WTC11 (cell line): Measurements from ENCODE around the gene MYOG. TPM values are rescaled to one million over a fixed set of nuclear protein-coding genes. Genes with fewer than 3 reads are reported as not detected.

ENCODE experiments used
- ATAC-seq: fragments of 200-7000 bp; cut with Tn5 transposase; 2 replicates; pipeline ENCODE4 v1.10.0; 2021; ENCODE audit warnings: mild to moderate bottlenecking, moderate library complexity
- CTCF ChIA-PET: fragments of 300-600 bp; sonication (Branson Sonifier 250); formaldehyde crosslinking; loops from one replicate; lab custom pipeline; 2021; ENCODE audit warnings: antibody characterized with exemption; lab: Charles Lee
- POLR2A ChIA-PET: fragments of 350-600 bp; sonication (Branson Sonifier 250); formaldehyde crosslinking; loops from one replicate; lab custom pipeline; 2021; ENCODE audit warnings: antibody characterized with exemption; lab: Charles Lee
- DNase-seq: peaks from one replicate; pipeline ENCODE4 v3.0.0; 2021; ENCODE audit warnings: low spot score
- H3K27ac Mint-ChIP-seq: 2 replicates; pipeline ENCODE4 v1.8.0; 2021; ENCODE audit warnings: mixed read lengths
- H3K27me3 Mint-ChIP-seq: 2 replicates; pipeline ENCODE4 v1.8.0; 2021; ENCODE audit warnings: low read depth, mild to moderate bottlenecking, moderate library complexity, mixed read lengths
- H3K36me3 Mint-ChIP-seq: 2 replicates; pipeline ENCODE4 v1.8.0; 2021; ENCODE audit warnings: mixed read lengths
- H3K4me1 Mint-ChIP-seq: 2 replicates; pipeline ENCODE4 v1.8.0; 2022; ENCODE audit warnings: mixed read lengths
- H3K4me3 Mint-ChIP-seq: 2 replicates; pipeline ENCODE4 v1.8.0; 2021; ENCODE audit warnings: mild to moderate bottlenecking, moderate library complexity, mixed read lengths
- H3K9me3 Mint-ChIP-seq: 2 replicates; pipeline ENCODE4 v1.8.0; 2021; ENCODE audit warnings: mixed read lengths
- ARID4B ChIP-seq: sonication (generic); formaldehyde crosslinking; IDR thresholded peaks from 2 replicates; pipeline ENCODE4 v1.8.0; 2023; ENCODE audit warnings: missing genetic modification reagents, mild to moderate bottlenecking, borderline replicate concordance
- ATF1 ChIP-seq: sonication (generic); formaldehyde crosslinking; IDR thresholded peaks from 2 replicates; pipeline ENCODE4 v1.8.1; 2023; ENCODE audit warnings: mild to moderate bottlenecking, moderate library complexity, missing genetic modification reagents
- ATF2 ChIP-seq: sonication (generic); formaldehyde crosslinking; IDR thresholded peaks from 2 replicates; pipeline ENCODE4 v1.8.1; 2022; ENCODE audit warnings: low read depth, missing genetic modification reagents, borderline replicate concordance
- CREB1 ChIP-seq: sonication (generic); formaldehyde crosslinking; IDR thresholded peaks from 2 replicates; pipeline ENCODE4 v1.8.0; 2023; ENCODE audit warnings: mild to moderate bottlenecking, missing genetic modification reagents
- ELF4 ChIP-seq: sonication (generic); formaldehyde crosslinking; IDR thresholded peaks from 2 replicates; pipeline ENCODE4 v1.8.1; 2022; ENCODE audit warnings: low read depth, mild to moderate bottlenecking, moderate library complexity, missing genetic modification reagents
- ESRRA ChIP-seq: sonication (generic); formaldehyde crosslinking; IDR thresholded peaks from 2 replicates; pipeline ENCODE4 v1.8.1; 2022; ENCODE audit warnings: mild to moderate bottlenecking, missing genetic modification reagents, borderline replicate concordance
- FOXJ3 ChIP-seq: sonication (generic); formaldehyde crosslinking; IDR thresholded peaks from 2 replicates; pipeline ENCODE4 v1.9.0; 2021; ENCODE audit warnings: missing genetic modification reagents, mild to moderate bottlenecking, borderline replicate concordance
- GRHL2 ChIP-seq: fragments of 250-450 bp; sonication (Bioruptor Pico); IDR thresholded peaks from 2 replicates; pipeline ENCODE4 v1.8.0; 2022; ENCODE audit warnings: mild to moderate bottlenecking, moderate library complexity; ENCODE audit not compliant: insufficient replicate concordance, severe bottlenecking
- JAZF1 ChIP-seq: fragments of 250-450 bp; sonication (Bioruptor Pico); IDR thresholded peaks from 2 replicates; pipeline ENCODE4 v1.9.0; 2021; ENCODE audit warnings: moderate library complexity, mild to moderate bottlenecking, inconsistent platforms
- KAT7 ChIP-seq: sonication (generic); formaldehyde crosslinking; IDR thresholded peaks from 2 replicates; pipeline ENCODE4 v1.8.1; 2023; ENCODE audit warnings: missing genetic modification reagents, mild to moderate bottlenecking, borderline replicate concordance
- MLX ChIP-seq: sonication (generic); formaldehyde crosslinking; IDR thresholded peaks from 2 replicates; pipeline ENCODE4 v1.8.1; 2023; ENCODE audit warnings: mild to moderate bottlenecking, missing genetic modification reagents, moderate library complexity
- NFE2L1 ChIP-seq: sonication (generic); formaldehyde crosslinking; IDR thresholded peaks from 2 replicates; pipeline ENCODE4 v1.8.1; 2023; ENCODE audit warnings: missing genetic modification reagents
- NR2C2 ChIP-seq: sonication (generic); formaldehyde crosslinking; IDR thresholded peaks from 2 replicates; pipeline ENCODE4 v1.8.0; 2022; ENCODE audit warnings: mild to moderate bottlenecking, missing genetic modification reagents
- PRDM15 ChIP-seq: sonication (generic); formaldehyde crosslinking; IDR thresholded peaks from 2 replicates; pipeline ENCODE4 v1.8.0; 2022; ENCODE audit warnings: missing genetic modification reagents
- ZBTB21 ChIP-seq: sonication (generic); formaldehyde crosslinking; IDR thresholded peaks from 2 replicates; pipeline ENCODE4 v1.8.1; 2023; ENCODE audit warnings: mild to moderate bottlenecking, missing genetic modification reagents, borderline replicate concordance
- ZNF281 ChIP-seq: sonication (generic); formaldehyde crosslinking; IDR thresholded peaks from 2 replicates; pipeline ENCODE4 v1.8.0; 2023; ENCODE audit warnings: mild to moderate bottlenecking, missing genetic modification reagents
- ZNF317 ChIP-seq: sonication (generic); formaldehyde crosslinking; IDR thresholded peaks from 2 replicates; pipeline ENCODE4 v1.8.1; 2023; ENCODE audit warnings: low read depth, mild to moderate bottlenecking, moderate library complexity, missing genetic modification reagents, borderline replicate concordance
- ZNF416 ChIP-seq: fragments of 250-450 bp; sonication (Bioruptor Pico); IDR thresholded peaks from 2 replicates; pipeline ENCODE4 v1.9.0; 2021; ENCODE audit warnings: mild to moderate bottlenecking, inconsistent platforms
- ZNF512 ChIP-seq: sonication (generic); formaldehyde crosslinking; IDR thresholded peaks from 2 replicates; pipeline ENCODE4 v1.8.1; 2022; ENCODE audit warnings: missing genetic modification reagents, borderline replicate concordance
- ZNF671 ChIP-seq: fragments of 250-450 bp; sonication (Bioruptor Pico); IDR thresholded peaks from 2 replicates; pipeline ENCODE4 v1.8.0; 2021; ENCODE audit warnings: mild to moderate bottlenecking
- total RNA-seq: library from RNA; stranded (reverse); gene quantifications from 3 replicates; pipeline ENCODE4 v1.2.3, GENCODE V29; 2021

MYOG gene
- total RNA-seq, 1 experiment from 2014 or later = not detected

GRCh38 chr1:203103829-203104495, 18.1 kb upstream of the MYOG start:
- DNase-seq = no peak
- Mint-ChIP-seq H3K4me3 (no peak overlapping the region), H3K36me3 (peaks cover 4% of the 10 kb centered on the region; the same call in 1 of the 2 replicates), H3K27me3 (peaks cover 2% of the 10 kb centered on the region), H3K27ac (no peak overlapping the region), H3K9me3 (peaks cover 15% of the 10 kb centered on the region), H3K4me1 (no peaks in the 10 kb centered on the region)
- ChIA-PET POLR2A (no interaction called here), CTCF (interaction anchor here (0.9 to 2.3 kb wide), 3 partner anchors 20 to 163 kb away, joined by 3 to 9 read pairs (median 6); no protein-coding TSS in a partner anchor)
- TF ChIP-seq ATF1 (CRISPR knock-in tag) (no peak), NFE2L1 (CRISPR knock-in tag) (no peak), CREB1 (CRISPR knock-in tag) (no peak), KAT7 (CRISPR knock-in tag) (no peak), ZNF671 (no peak), JAZF1 (no peak), MLX (CRISPR knock-in tag) (no peak), ESRRA (CRISPR knock-in tag) (no peak), ZNF317 (CRISPR knock-in tag) (no peak), ZNF512 (CRISPR knock-in tag) (no peak), ARID4B (CRISPR knock-in tag) (no peak), ATF2 (CRISPR knock-in tag) (no peak)
- ATAC-seq = no peak

- Mint-ChIP-seq H3K36me3 (peaks cover 4% of the 10 kb centered on the region; the same call in 1 of the 2 replicates), H3K4me3 (no peak overlapping the region), H3K27ac (no peak overlapping the region), H3K27me3 (peaks cover 2% of the 10 kb centered on the region), H3K4me1 (no peaks in the 10 kb centered on the region), H3K9me3 (peaks cover 15% of the 10 kb centered on the region)
- ChIA-PET POLR2A (no interaction called here), CTCF (interaction anchor here (0.9 to 2.3 kb wide), 4 partner anchors 14 to 164 kb away, joined by 3 to 9 read pairs (median 7); no protein-coding TSS in a partner anchor)
- DNase-seq = no peak
- ATAC-seq = no peak
- no peak for TF ChIP-seq FOXJ3 (CRISPR knock-in tag)
- no peak for TF ChIP-seq ZNF281 (CRISPR knock-in tag)
- no peak for TF ChIP-seq ZNF317 (CRISPR knock-in tag)
- no peak for TF ChIP-seq ELF4 (CRISPR knock-in tag)
- TF ChIP-seq NR2C2 (CRISPR knock-in tag) = no peak
- TF ChIP-seq ZBTB21 = no peak
- TF ChIP-seq GRHL2 (CRISPR knock-in tag) = no peak
- TF ChIP-seq ZNF416 (CRISPR knock-in tag) = no peak
- no peak for TF ChIP-seq PRDM15 (CRISPR knock-in tag)
These were observed 17.4 kb upstream of the MYOG start for GRCh38 chr1:203103216-203103615.
